Thymus (tissue), 11 donors: ENCODE data around the gene GRIK2. TPM values are rescaled to one million over a fixed set of nuclear protein-coding genes. Genes with fewer than 3 reads are reported as not detected.
"Not testable (repeated sequence)": the region's sequence is repeated elsewhere in the genome, so short reads cannot be mapped to it uniquely, and the experiment has no call there.

ENCODE experiments used
- DNase-seq, 9 donors: peaks; one replicate each; pipeline ENCODE4 v3.0.0-alpha.2; 2013; ENCODE audit warnings: low spot score in 9 of 9, low read depth in 6 of 9, missing footprints in 1 of 9
- H3K27ac ChIP-seq, 2 donors: one replicate each; pipeline ENCODE4 v1.5.1; 2013; ENCODE audit warnings: control low read depth in 1 of 2, low read depth in 1 of 2, low read length in 1 of 2, mild to moderate bottlenecking in 1 of 2, moderate library complexity in 1 of 2
- H3K27me3 ChIP-seq, 2 donors: one replicate each; pipeline ENCODE4 v1.5.1; 2013; ENCODE audit warnings: low read length in 1 of 2; ENCODE audit not compliant: control insufficient read depth in 2 of 2, insufficient read depth in 1 of 2
- H3K36me3 ChIP-seq, 2 donors: one replicate each; pipeline ENCODE4 v1.5.1; 2013; ENCODE audit warnings: low read length in 1 of 2, mild to moderate bottlenecking in 1 of 2, moderate library complexity in 1 of 2; ENCODE audit not compliant: control insufficient read depth in 2 of 2, insufficient read depth in 2 of 2
- H3K4me1 ChIP-seq, 2 donors: one replicate each; pipeline ENCODE4 v1.5.1; 2013; ENCODE audit warnings: low read length in 2 of 2; ENCODE audit not compliant: control insufficient read depth in 2 of 2, insufficient read depth in 2 of 2
- H3K4me3 ChIP-seq, 2 donors: one replicate each; pipeline ENCODE4 v1.5.1; 2013; ENCODE audit warnings: low read length in 2 of 2, control low read depth in 1 of 2, mild to moderate bottlenecking in 1 of 2
- H3K9me3 ChIP-seq, 2 donors: one replicate each; pipeline ENCODE4 v1.5.1; 2013; ENCODE audit warnings: low read length in 1 of 2, mild to moderate bottlenecking in 1 of 2; ENCODE audit not compliant: control insufficient read depth in 2 of 2, insufficient read depth in 1 of 2
- WGBS: extraction: QIAGEN DNeasy Blood & Tissue Kit; methylation state at CpG from one replicate; pipeline ENCODE4 v1.1.7; 2013; 5-methylcytosine and 5-hydroxymethylcytosine counted together
- polyA plus RNA-seq: library from polyadenylated mRNA; stranded (reverse); fragments of 200-250 nt; gene quantifications from one replicate; pipeline ENCODE4 v1.2.3, GENCODE V29; 2013
- total RNA-seq: library from RNA; stranded (reverse); fragments of 120-200 nt; gene quantifications from one replicate; pipeline ENCODE4 v1.2.4, GENCODE V29; 2013
- donor health status: healthy.

GRIK2 gene
- total and polyA plus RNA-seq, 2 donors, result under 0.01 to 0.18 TPM

- 73% methylated on average over 4 of the region's 4 CpGs for WGBS
- H3K4me1 ChIP-seq, result no peaks in the 10 kb centered on the region
- H3K9me3 ChIP-seq, result no peaks in the 10 kb centered on the region
- no peak for DNase-seq
- no peaks in the 10 kb centered on the region for H3K27me3 ChIP-seq
- no peaks in the 10 kb centered on the region for H3K36me3 ChIP-seq
- no peak overlapping the region for H3K4me3 ChIP-seq
- H3K27ac ChIP-seq, result no peak overlapping the region
Measured at GRCh38 chr6:101607111-101607690, 213.7 kb downstream of the GRIK2 start.

- Histone ChIP-seq H3K9me3 (no peaks in the 10 kb centered on the region), H3K36me3 (no peaks in the 10 kb centered on the region), H3K4me1 (no peaks in the 10 kb centered on the region), H3K27me3 (no peaks in the 10 kb centered on the region), H3K27ac (no peak overlapping the region), H3K4me3 (no peak overlapping the region)
- DNase-seq, result no peak
Measured at GRCh38 chr6:101608703-101609102, 215.2 kb downstream of the GRIK2 start.

DNA sequence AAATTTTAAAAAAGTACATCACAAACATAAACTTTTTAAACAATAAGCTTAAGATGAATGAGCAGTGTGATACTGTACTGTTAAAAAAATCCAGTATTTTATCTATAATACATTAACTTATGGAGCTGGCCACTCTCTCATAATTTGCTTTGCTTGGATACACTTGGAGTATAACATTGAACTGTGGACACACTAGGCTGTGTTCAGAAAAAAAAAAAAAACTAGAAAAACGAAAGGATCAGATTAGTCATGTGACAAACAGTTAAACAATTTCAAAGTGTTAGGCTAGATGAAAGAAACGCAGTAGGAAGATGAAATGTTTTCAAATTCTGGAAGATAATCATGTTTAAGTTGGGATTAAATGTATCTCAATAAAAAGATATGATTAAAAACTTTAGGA lies 220.0 kb downstream of the GRIK2 start:
- Histone ChIP-seq H3K4me1 (no peaks in the 10 kb centered on the region), H3K27ac (no peak overlapping the region), H3K27me3 (no peaks in the 10 kb centered on the region), H3K4me3 (no peak overlapping the region), H3K36me3 (no peaks in the 10 kb centered on the region), H3K9me3 (no peaks in the 10 kb centered on the region)
- no peak for DNase-seq
- WGBS, result 83% methylated on average over 2 of the region's 2 CpGs

GRCh38 chr6:101614774-101615173 lies 221.3 kb downstream of the GRIK2 start:
- 53% methylated on average over 1 of the region's 1 CpG for WGBS
- no peaks in the 10 kb centered on the region for H3K27me3 ChIP-seq

GRCh38 chr6:101626269-101626668 lies 232.8 kb downstream of the GRIK2 start:
- DNase-seq, result no peak
- Histone ChIP-seq H3K27ac (no peak overlapping the region), H3K27me3 (no peaks in the 10 kb centered on the region), H3K4me3 (no peak overlapping the region), H3K9me3 (no peaks in the 10 kb centered on the region), H3K36me3 (no peaks in the 10 kb centered on the region), H3K4me1 (no peaks in the 10 kb centered on the region)
- 85% methylated on average over 6 of the region's 6 CpGs for WGBS

More at GRCh38 chr6:101614774-101615173, 221.3 kb downstream of the GRIK2 start:
- H3K9me3 ChIP-seq, result no peaks in the 10 kb centered on the region
- no peak for DNase-seq
- no peak overlapping the region for H3K27ac ChIP-seq
- H3K4me1 ChIP-seq, result no peaks in the 10 kb centered on the region
- H3K4me3 ChIP-seq, result no peak overlapping the region
- no peaks in the 10 kb centered on the region for H3K36me3 ChIP-seq

GRCh38 chr6:101630941-101631340 lies 237.4 kb downstream of the GRIK2 start:
- H3K36me3 ChIP-seq, result no peaks in the 10 kb centered on the region
- 85% methylated on average over 2 of the region's 2 CpGs for WGBS
- no peak for DNase-seq

GRCh38 chr6:101633081-101633480 lies 239.6 kb downstream of the GRIK2 start:
- no peaks in the 10 kb centered on the region for H3K9me3 ChIP-seq
- H3K27ac ChIP-seq, result no peak overlapping the region
- H3K27me3 ChIP-seq, result no peaks in the 10 kb centered on the region
- no peaks in the 10 kb centered on the region for H3K36me3 ChIP-seq
- WGBS, result 85% methylated on average over 3 of the region's 3 CpGs
- DNase-seq, result no peak
- no peak overlapping the region for H3K4me3 ChIP-seq
- no peaks in the 10 kb centered on the region for H3K4me1 ChIP-seq

More at GRCh38 chr6:101630941-101631340, 237.4 kb downstream of the GRIK2 start:
- no peak overlapping the region for H3K27ac ChIP-seq
- H3K4me3 ChIP-seq, result no peak overlapping the region
- no peaks in the 10 kb centered on the region for H3K27me3 ChIP-seq
- H3K9me3 ChIP-seq, result no peaks in the 10 kb centered on the region
- no peaks in the 10 kb centered on the region for H3K4me1 ChIP-seq

DNA sequence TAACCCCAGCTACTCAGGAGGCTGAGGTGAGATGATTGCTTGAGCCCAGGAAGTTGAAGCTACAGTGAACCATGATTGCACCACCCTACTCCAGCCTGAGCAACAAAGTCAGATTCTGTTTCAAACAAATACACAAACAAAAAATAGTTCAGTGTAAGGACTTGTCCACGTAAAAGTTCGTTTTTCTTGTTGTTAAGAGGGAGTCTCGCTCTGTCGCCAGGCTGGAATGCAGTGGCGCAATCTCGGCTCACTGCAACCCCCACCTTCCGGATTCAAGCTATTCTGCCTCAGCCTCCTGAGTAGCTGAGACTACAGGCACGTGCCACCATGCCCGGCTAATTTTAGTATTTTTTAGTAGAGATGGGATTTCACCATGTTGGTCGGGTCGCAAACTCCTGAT lies 245.4 kb downstream of the GRIK2 start:
- not testable (repeated sequence) for H3K4me3 ChIP-seq, H3K27me3 ChIP-seq, H3K9me3 ChIP-seq, H3K36me3 ChIP-seq, H3K27ac ChIP-seq, H3K4me1 ChIP-seq, DNase-seq
- 94% methylated on average over 11 of the region's 11 CpGs for WGBS

DNA sequence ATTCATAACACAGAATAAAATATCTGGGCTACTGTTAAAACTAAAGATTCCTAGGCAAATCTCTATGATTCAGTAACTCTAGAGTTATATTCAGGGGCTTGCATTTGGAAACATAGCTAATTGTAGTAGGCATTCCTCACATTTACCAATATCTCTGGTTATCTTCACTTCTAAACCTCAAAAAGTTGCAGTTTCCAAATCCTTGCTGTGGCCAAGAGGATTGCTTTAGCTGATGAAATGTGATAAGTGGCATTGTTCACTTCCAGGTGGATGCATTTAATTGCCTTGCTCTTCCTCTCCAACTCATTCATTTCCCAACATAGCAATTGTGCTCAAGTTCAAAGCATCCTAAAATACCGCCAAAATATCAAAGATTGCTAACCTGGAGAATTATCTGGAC lies 246.6 kb downstream of the GRIK2 start:
- no peak overlapping the region for H3K4me3 ChIP-seq
- no peaks in the 10 kb centered on the region for H3K36me3 ChIP-seq
- H3K27me3 ChIP-seq, result no peaks in the 10 kb centered on the region
- H3K27ac ChIP-seq, result no peak overlapping the region
- 34% methylated on average over 1 of the region's 1 CpG for WGBS
- H3K9me3 ChIP-seq, result no peaks in the 10 kb centered on the region
- no peak for DNase-seq
- no peaks in the 10 kb centered on the region for H3K4me1 ChIP-seq

DNA sequence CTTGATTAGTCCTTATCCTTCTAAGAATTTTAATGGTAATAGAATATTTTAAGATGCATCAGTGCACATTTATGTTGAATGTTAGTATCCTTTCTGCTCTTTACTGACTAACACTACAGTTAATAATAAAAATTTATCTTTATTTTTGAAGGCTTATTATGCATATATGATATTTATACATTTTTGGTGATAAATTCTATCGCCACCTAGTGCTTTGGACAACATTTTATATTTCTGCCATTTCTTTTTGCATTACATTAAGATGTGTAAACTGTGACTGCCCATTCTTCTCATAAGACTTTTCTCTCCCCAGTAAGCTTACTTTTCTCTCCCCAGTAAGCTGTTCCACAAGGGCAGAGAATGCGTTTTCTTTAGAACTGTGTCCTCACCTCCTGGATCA lies 252.3 kb downstream of the GRIK2 start:
- Histone ChIP-seq H3K4me1 (no peaks in the 10 kb centered on the region), H3K36me3 (no peaks in the 10 kb centered on the region), H3K27me3 (no peaks in the 10 kb centered on the region), H3K4me3 (no peak overlapping the region), H3K9me3 (no peaks in the 10 kb centered on the region), H3K27ac (no peak overlapping the region)
- 88% methylated on average over 2 of the region's 2 CpGs for WGBS
- no peak for DNase-seq
